Thoracic aorta (tissue), 2 donors: ENCODE measurements around the gene ST6GALNAC5. TPM values are rescaled to one million over a fixed set of nuclear protein-coding genes. Genes with fewer than 3 reads are reported as not detected.

ENCODE experiments used
- ATAC-seq: fragments of 150-250 bp; one replicate; pipeline ENCODE4 v1.8.0; 2017; ENCODE audit warnings: low read depth; ENCODE audit not compliant: insufficient number of reproducible peaks, low FRiP score
- DNase-seq: peaks from one replicate; pipeline ENCODE4 v3.0.0-alpha.2; 2020; ENCODE audit warnings: low spot score
- H3K27ac ChIP-seq, 2 donors: fragments of 200-600 bp; sonication (generic); 1 replicate in 1 of 2; 2 replicates in 1 of 2; pipeline ENCODE4 v1.5.1; 2016; ENCODE audit warnings: mild to moderate bottlenecking in 2 of 2, moderate library complexity in 2 of 2
- H3K27me3 ChIP-seq: fragments of 200-600 bp; sonication (generic); replicated peaks from 2 replicates; pipeline ENCODE4 v1.6.0; 2016; ENCODE audit warnings: mild to moderate bottlenecking; ENCODE audit not compliant: insufficient read depth
- H3K36me3 ChIP-seq: fragments of 200-600 bp; sonication (generic); one replicate; pipeline ENCODE4 v1.5.1; 2016
- H3K4me1 ChIP-seq, 2 donors: fragments of 200-600 bp; sonication (generic); 1 replicate in 1 of 2; 2 replicates in 1 of 2; pipeline versions ENCODE4 v1.5.1 to v1.6.0; 2016; ENCODE audit warnings: low read depth in 2 of 2, mild to moderate bottlenecking in 1 of 2; ENCODE audit not compliant: control insufficient read depth in 1 of 2
- H3K4me3 ChIP-seq: fragments of 200-600 bp; sonication (generic); 2 replicates; pipeline ENCODE4 v1.5.1; 2016; ENCODE audit warnings: mild to moderate bottlenecking
- H3K9me3 ChIP-seq: fragments of 200-600 bp; sonication (generic); 2 replicates; pipeline ENCODE4 v1.5.1; 2016
- total RNA-seq, 2 donors: library from RNA; depleted of rRNA; stranded (reverse); fragments of >200 nt; gene quantifications; one replicate each; pipeline versions ENCODE4 v1.1.0 to v1.2.3, GENCODE V29; 2016
- TF ChIP-seq, protein P1 (sequence below): fragments of 200-600 bp; sonication (generic); IDR thresholded peaks from one replicate; pipeline ENCODE4 v1.5.1; 2019; ENCODE audit warnings: antibody characterized with exemption

Gene ST6GALNAC5
- total RNA-seq, 2 donors from 2014 or later = 7.2 to 19.8 TPM

- H3K4me1 ChIP-seq = no peaks in the 10 kb centered on the region
- H3K36me3 ChIP-seq = no peaks in the 10 kb centered on the region
- no peak overlapping the region for H3K4me3 ChIP-seq
- no peaks in the 10 kb centered on the region for H3K9me3 ChIP-seq
- TF ChIP-seq, protein P1, sequence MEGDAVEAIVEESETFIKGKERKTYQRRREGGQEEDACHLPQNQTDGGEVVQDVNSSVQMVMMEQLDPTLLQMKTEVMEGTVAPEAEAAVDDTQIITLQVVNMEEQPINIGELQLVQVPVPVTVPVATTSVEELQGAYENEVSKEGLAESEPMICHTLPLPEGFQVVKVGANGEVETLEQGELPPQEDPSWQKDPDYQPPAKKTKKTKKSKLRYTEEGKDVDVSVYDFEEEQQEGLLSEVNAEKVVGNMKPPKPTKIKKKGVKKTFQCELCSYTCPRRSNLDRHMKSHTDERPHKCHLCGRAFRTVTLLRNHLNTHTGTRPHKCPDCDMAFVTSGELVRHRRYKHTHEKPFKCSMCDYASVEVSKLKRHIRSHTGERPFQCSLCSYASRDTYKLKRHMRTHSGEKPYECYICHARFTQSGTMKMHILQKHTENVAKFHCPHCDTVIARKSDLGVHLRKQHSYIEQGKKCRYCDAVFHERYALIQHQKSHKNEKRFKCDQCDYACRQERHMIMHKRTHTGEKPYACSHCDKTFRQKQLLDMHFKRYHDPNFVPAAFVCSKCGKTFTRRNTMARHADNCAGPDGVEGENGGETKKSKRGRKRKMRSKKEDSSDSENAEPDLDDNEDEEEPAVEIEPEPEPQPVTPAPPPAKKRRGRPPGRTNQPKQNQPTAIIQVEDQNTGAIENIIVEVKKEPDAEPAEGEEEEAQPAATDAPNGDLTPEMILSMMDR = no peak
- DNase-seq = no peak
- H3K27ac ChIP-seq = no peak overlapping the region
- no peak for ATAC-seq
- no peaks in the 10 kb centered on the region for H3K27me3 ChIP-seq
Observed at GRCh38 chr1:76856104-76856503, 11.2 kb upstream of the ST6GALNAC5 start.

DNA sequence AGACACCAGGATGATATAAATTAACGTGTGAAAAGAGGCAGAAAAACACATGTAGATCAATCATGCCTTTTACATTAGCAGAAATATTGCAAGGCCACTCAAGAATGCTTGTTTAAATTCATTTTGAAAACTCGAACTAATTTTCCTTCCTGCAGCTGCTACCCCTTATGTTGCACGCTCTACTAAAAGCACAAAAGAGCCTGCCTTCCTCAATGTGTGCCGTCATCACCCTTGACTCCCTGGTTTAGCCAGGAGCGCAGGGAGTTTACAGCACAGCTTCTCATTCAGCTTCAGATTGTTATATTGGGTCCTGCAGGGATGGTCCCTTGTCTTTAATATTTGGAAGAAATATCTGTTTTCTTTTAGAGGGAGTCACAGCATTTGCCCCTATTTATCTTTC is 10.1 kb upstream of the ST6GALNAC5 start:
- ATAC-seq (no peak), DNase-seq (no peak)
- no peaks in the 10 kb centered on the region for H3K36me3 ChIP-seq
- no peaks in the 10 kb centered on the region for H3K9me3 ChIP-seq
- H3K27me3 ChIP-seq = no peaks in the 10 kb centered on the region
- H3K4me3 ChIP-seq = no peak overlapping the region
- no peak overlapping the region for H3K27ac ChIP-seq
- no peaks in the 10 kb centered on the region for H3K4me1 ChIP-seq
- TF ChIP-seq, protein P1 = no peak

DNA sequence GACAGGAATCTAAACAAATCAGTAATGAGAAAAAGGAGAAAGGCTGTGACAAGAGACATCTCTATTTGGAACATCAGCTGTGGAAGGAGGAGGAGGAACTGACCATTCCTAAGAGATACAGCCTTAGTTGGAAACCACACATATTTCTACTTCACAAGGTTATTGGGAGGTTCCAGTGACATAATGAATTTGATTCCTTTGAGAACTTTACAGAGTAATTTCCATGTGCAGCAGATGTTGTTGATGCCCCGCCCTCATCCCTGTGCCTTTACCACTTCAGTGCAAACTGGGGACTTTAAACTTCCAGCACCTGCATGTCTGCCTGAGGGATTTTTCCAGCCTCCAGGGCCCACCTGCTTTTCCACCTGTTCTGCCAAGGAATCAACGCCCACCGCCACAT is 9.3 kb upstream of the ST6GALNAC5 start:
- H3K36me3 ChIP-seq = no peaks in the 10 kb centered on the region
- no peak overlapping the region for H3K27ac ChIP-seq
- no peaks in the 10 kb centered on the region for H3K27me3 ChIP-seq
- H3K4me1 ChIP-seq = no peaks in the 10 kb centered on the region
- no peaks in the 10 kb centered on the region for H3K9me3 ChIP-seq
- H3K4me3 ChIP-seq = no peak overlapping the region
- ATAC-seq (no peak), DNase-seq (no peak)
- TF ChIP-seq, protein P1 = no peak

GRCh38 chr1:76861149-76861548 is 6.1 kb upstream of the ST6GALNAC5 start:
- Histone ChIP-seq H3K27ac (no peak overlapping the region), H3K4me1 (peaks cover 0 to 11% of the 10 kb centered on the region in 2 donors), H3K36me3 (no peaks in the 10 kb centered on the region), H3K9me3 (no peaks in the 10 kb centered on the region), H3K4me3 (no peak overlapping the region), H3K27me3 (no peaks in the 10 kb centered on the region)
- DNase-seq (no peak), ATAC-seq (no peak)
- TF ChIP-seq, protein P1 = no peak

DNA sequence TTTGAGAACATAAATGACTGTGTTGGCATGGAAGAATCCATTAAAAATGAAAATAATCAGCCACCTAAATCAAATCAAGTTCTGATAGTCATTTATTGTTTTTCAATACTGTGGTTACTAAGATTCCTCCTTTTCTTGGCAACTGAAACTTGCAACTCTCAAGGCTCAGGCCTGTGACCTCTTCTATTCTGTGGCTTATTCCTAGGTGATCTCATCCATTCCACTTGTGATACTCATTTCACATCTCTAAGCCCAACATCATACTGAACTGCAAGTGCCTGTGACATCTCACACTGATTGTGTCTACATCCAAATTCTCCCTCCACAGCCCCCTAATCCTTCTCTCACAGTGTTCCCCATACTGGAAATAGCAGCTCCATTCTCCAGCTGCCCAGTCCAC is 4.8 kb upstream of the ST6GALNAC5 start:
- H3K27me3 ChIP-seq = no peaks in the 10 kb centered on the region
- no peak overlapping the region for H3K27ac ChIP-seq
- H3K36me3 ChIP-seq = no peaks in the 10 kb centered on the region
- DNase-seq (no peak), ATAC-seq (no peak)
- no peaks in the 10 kb centered on the region for H3K9me3 ChIP-seq
- peaks cover 5 to 16% of the 10 kb centered on the region in 2 donors for H3K4me1 ChIP-seq
- TF ChIP-seq, protein P1 = no peak
- no peak overlapping the region for H3K4me3 ChIP-seq
